Measurements from ENCODE around the gene TBCCD1.
A peak's percentile ranks its signal among the peaks of the same experiment; 100 is the strongest.

The TBCCD1 gene, protein sequence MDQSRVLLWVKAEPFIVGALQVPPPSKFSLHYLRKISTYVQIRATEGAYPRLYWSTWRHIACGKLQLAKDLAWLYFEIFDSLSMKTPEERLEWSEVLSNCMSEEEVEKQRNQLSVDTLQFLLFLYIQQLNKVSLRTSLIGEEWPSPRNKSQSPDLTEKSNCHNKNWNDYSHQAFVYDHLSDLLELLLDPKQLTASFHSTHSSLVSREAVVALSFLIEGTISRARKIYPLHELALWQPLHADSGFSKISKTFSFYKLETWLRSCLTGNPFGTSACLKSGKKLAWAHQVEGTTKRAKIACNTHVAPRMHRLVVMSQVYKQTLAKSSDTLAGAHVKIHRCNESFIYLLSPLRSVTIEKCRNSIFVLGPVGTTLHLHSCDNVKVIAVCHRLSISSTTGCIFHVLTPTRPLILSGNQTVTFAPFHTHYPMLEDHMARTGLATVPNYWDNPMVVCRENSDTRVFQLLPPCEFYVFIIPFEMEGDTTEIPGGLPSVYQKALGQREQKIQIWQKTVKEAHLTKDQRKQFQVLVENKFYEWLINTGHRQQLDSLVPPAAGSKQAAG
- 20.5 reads per million, percentile 47 among the genes with 10 or more reads in this experiment for total RNA-seq

DNA sequence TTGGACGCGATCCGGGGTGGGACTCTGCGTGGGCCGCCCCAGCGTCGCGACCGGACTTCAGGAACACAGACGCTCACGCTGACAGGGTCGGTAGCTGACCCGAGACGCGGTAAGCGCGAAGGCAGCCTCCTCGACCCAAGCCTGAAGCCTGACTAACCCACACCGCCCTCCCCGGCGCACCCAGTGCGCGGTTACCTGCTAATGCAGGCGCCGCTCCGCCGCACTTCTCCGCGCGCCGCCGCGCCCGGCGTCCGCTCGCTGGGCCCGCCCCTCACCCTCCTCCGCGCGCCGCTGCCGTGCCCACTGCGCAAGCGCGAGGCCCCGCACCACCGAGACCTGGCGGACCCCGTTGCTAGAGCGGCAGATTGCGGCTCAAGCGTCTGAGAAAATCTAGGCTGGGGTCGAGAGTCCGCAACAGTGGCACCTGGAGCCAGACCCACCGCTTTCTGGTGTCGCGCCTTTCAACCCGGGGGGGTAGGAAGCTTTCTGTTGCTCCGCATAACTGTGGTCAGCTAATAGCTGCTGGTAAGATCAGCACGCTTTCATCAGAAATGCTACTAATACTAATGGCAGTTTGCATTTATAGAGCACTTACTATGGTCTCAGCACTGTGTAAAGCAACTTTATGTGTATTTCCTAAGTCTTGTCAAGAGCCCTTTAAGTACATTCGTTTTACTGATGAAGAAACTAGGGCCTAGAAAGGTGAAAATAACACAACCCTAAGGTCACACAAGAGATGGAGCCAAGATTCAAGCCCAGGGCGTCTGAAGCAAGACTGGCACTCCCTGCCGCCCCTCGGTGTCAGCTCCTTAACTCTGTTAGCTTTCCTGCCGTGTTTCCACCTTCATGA lies at the start of gene TBCCD1:
Gene TBCCD1 (minus strand): TSS at position 268 of the 850 bp plus-strand sequence. CDS start 3,010 bp downstream, outside the sequence.
- peak; percentile 91 for DNase-seq

DNA sequence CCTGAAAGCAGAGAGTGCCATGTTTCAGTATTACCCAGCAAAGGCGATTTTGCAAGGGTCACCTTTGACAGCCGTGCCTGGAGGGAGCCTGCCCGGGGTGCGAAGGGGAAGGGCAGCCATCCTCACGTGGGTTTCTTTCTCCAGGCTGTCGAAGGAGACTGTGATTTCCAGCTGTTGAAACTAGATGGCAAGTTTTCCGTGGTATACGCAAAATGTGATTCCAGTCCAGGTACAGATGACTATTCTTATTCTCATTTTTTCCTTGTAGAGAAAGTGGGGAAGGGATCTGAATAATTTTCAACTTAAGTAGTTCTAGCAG lies 49.1 kb upstream of the TBCCD1 start:
- DNase-seq, result no peak

DNA sequence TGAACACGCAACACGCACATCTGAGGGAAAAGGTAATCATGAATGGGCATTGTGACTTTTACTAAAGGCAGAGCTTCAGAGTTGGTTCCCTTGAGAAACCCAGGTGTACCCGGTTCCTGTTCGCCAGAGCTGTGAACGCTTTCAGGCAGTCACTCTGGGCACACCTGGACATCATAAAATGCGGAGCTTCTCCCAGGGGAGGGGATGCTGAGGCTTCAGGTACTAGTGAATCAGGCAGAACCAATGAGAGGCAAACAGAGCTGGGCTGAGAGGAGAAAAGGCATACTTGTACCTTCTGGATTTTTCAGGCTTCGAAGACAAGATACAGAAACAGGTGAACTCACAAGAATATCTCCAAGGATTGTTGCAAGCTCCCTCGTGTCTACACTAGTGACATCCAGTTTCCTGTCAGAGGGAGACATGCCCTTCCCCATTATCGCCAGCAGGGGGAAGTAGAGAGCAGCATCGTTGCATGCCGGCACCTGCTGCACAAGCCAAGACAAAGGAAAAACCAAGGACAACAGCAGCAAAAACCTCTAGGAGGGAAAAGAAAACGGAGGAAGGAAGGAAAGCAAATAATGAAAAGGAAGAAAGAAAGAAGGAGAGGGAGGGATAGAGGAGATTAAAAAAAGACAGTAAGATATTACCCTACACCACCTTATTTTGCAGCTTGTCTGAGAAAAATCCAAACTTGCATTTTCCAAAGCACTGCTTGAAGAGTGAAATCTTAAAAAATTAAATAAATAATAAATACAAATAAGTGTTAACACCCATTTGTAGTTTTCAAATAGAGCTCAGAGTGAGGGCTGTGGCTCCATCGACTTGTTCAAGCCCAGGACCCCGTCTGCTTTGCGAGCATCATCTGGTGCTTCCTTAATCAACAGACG lies 47.7 kb upstream of the TBCCD1 start:
- DNase-seq, result peak; percentile 61

DNA sequence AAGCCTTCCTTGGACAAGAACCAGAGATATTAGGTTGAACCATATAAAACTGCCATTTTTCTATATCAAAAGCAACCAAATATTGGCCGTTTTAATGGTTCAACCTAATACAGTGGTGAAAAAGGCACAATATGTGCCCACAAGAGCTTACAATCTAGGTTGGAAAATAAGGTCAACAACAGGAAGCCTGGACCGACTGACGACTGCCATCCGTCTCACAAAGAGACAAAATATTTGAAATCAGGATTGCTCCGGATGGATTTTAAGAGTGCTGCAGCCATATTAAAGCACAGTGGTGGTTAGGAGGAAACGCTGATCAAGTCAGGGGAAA lies 47.1 kb upstream of the TBCCD1 start:
- no peak for DNase-seq

DNA sequence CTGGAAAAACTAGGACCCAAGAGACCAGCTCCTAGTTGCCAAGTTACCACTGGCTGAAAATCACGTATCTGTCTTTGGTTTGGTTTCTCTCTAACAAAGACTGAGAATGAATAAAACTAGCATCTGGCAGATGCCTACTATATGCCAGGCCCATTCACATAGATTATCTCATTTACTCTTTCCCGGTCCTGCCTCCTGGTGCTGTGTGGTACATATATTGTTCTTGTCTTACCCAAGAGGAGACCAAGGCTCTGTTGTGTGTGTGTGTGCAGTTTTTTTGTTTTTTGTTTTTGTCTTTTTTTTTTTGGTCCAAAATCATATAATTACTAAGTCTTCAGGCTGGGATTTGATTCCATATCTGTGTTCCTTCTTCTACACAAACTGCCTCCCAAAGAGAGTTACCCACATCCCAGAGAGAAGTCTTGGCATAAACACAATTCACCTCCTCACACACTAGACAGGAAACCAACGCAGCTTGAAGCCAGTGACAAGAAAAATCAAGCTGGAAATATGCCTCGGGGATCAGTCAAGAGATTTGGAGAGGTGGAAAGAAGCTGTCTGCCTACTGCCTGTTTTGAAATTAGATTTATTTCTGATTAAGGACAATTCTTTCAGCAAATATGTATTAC lies 46.6 kb upstream of the TBCCD1 start:
- no peak for DNase-seq

DNA sequence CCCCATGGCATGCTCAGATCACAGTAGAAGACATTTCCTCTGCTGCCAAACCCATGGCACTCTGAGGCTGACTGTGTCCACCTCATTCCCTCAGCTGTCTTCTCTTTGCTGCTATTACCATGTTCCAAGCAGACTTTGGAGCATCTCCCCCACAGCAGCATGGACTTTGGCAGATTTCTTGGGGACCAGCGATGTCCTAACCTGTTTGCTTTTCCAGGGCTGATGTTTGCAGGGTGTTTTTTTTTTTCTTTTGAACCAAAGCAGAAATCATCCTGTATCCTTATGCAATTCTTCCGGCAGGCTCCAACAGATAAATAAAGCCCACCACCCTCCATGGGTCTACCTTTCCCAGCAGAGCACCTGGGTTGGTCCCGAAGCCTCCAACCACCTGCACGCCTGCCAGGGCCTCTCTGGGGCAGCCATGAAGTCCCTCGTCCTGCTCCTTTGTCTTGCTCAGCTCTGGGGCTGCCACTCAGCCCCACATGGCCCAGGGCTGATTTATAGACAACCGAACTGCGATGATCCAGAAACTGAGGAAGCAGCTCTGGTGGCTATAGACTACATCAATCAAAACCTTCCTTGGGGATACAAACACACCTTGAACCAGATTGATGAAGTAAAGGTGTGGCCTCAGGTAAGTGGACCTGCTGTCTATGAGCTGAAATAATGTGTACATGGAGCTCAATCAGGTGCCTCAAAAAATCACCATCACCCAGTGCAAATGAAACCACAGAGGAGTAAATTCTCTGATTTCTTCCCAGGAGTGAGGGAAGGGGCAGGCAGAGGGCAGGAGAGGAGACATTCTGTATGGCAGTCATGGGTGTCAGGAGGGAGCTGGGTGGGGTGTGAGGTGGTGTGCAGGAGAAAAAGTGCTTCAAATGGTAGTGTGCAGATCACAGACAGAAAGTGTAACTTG lies 45.8 kb upstream of the TBCCD1 start, which contains the start of gene AHSG:
Gene AHSG (plus strand): TSS at position 340 of the 916 bp plus-strand sequence. CDS start 82 bp downstream, at position 422.
- no peak for DNase-seq

DNA sequence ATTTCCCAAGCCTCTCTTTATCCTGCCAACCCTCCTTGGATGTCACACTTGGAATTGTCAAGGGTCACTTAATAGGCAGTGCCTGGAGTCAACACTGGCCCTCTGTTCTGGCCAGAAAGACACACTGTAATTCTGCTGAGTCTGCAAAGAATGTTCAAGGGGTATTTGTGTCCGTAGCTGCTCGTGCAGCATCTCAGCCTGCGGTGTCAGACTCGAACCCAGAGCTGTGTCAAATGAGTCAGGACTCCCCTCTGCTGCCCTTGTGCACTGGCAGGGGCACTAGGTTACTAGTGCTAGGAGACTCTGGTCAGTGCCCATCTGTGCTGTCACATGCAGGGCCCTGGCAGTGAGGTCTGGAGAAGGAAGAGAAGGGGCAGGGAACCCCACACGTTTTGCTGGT lies 44.9 kb upstream of the TBCCD1 start:
- no peak for DNase-seq

DNA sequence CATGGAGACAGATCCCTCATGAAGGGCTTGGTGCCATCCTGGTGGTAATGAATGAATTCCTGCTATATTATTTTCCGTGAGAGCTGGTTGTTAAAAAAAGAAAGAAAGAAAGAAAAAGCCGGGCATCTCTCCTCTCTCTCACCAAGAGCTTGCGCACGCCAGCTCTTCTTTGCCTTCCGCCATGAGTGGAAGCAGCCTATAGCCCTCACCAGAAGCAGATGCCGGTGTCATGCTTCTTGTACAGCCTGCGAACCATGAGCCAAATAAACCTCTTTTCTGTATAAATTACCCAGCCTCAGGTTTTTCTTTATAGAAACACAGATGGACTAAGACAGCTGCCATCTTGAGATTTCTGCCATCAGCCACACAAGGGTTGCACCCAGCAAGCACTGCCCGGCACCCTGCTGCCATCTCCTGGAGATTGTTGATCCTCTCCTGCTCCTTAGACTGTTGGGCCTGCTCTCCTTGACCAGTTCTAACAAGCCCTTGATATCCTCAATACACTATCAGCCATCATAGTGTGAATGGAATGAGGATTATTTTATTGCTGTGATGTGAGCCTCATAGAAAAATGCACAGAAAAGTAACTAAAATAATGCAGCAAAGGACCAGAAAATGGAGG lies 42.2 kb upstream of the TBCCD1 start:
- no peak for DNase-seq

DNA sequence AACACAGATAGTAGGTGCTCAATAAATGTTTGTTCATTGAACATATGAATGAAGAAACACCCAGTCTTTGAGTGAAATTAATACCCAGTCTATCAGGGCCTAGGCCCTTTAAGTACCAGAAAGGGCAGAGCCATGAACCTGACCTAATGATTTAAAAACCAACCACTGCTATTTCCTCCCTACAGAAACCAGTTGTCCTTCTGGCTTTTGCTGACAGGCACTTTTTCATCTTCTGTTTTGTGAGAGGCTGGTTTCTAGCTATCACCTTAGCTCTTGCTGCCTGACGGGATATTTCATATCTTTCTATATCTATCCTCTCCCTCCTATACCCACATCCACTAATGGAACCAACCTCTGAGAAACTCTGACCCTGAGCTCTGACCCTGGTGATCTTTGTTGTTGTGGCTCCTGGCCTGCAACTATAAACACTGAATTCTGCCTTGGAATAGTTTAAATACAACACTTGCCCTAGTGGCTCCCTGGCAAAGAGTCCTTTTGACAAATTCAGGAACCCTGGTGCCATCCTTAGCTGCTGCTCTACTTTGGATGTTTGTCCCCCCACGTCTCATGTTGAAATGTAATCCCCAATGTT lies 41.6 kb upstream of the TBCCD1 start:
- DNase-seq, result no peak

DNA sequence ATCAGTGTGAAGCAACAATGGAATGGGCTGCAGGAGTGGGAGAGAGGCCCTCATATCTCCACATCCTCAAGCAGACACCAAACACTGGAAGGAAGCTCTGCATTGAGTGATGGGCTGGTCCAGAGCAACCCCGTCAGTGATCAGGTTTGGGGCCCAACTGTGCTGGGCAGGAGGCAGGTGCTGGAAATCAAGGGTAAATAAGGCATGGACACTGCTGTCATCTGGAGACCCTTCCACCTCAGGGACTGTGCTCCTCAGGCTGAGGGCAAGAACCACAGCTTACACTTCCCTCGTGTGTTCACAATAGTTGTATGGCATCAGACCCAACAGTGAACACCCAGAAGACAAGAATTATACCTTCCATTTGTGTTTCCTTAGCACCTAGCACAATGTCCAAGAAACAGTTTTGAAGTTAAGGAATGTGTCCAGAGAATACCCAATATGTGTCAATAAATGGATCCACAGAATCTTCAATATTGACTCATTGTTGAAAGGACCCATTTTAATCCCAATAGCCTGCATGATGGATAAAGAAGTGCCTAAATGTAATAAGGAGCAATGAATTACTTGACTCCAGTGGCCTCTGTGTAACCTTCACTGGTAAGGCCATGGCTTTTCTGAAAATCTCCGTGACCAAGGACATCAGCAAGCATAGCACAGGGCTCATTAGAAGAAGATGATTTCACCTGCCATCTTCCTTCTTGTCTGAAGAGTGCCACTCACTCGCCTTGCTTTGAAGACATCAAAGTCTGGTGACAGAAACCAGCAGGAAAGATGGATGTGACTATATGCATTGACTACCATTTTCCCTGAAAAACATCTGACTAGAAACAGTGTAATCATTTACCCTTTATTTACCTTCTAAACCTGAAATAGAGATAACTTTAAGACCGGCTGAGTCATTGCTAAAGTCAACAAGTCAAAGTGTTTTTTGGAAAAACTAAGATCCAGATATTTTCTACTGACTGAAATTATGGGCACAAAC lies 38.7 kb upstream of the TBCCD1 start:
- no peak for DNase-seq

DNA sequence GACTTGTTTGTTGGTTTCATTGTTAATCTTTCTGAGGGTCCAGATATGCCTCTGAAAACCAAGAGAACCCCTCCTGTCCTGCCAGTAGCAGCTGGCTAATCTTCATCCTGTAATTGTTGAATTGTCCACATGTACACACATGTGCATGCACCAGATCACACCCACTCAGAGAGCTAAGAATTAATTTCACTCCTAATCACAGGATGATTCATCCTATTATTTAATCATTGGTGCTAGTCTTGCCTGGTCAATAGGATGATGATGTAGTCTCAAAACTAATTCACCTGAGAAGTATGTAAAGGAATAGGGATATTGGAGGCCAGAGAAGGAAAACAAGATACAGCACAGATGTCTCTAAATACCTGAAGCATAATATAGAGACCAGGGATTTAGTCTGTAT lies 37.9 kb upstream of the TBCCD1 start:
- no peak for DNase-seq

DNA sequence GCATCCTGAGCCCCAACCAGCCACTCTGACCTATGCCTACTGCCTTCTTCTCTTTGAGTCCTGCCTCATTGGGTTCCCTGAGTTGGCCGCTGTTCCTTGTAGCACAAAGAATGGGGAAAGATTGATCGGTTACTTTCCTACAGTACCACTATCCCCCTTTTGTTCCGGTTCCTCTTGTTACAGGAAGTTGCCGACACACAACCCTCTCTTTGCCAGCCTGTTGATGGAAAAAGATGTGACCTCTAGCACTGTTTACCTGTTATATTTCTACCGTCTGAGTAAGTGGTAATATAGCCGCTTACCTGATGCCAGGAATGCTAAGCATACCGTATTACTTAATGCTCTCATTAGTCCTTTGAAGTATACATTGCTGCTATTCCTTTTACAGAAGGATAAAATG lies 36.0 kb upstream of the TBCCD1 start:
- no peak for DNase-seq

DNA sequence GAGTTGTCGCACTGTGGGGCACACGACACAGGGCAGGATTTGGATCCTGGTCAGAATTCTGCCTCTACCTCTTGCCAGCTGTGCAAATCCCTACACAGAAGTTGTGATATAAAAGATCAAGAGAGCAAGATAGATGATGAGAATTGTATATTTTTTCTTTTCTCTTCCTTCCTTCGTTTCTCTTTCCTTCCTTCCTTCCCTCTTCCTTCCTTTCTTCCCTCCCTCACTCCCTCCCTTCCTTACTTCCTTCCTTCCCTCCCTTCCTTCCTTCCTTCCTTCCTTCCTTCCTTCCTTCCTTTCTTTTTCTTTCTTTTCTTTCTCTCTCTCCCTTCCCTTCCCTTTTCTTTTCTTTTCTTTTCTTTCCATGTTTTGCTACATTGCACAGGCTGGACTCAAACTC lies 33.8 kb upstream of the TBCCD1 start:
- DNase-seq, result no peak

DNA sequence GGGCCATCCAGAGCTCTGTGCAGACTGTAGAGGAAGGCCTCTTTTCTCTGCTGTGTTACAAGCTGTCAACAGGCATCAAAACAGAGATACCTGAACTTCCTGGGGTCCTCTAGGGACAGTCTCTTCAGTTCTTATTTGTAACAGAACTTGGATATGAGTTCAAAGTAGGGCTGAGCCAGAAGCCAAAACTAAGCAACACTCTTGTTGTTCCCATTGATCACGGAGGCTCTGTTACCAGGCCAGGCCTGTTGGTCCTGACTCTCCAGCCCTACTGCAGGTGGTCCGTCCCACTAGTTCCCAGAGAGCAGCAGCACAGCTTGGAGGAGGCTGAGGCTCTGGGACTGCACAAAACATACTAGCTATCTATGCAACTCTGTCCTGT lies 32.6 kb upstream of the TBCCD1 start:
- no peak for DNase-seq

DNA sequence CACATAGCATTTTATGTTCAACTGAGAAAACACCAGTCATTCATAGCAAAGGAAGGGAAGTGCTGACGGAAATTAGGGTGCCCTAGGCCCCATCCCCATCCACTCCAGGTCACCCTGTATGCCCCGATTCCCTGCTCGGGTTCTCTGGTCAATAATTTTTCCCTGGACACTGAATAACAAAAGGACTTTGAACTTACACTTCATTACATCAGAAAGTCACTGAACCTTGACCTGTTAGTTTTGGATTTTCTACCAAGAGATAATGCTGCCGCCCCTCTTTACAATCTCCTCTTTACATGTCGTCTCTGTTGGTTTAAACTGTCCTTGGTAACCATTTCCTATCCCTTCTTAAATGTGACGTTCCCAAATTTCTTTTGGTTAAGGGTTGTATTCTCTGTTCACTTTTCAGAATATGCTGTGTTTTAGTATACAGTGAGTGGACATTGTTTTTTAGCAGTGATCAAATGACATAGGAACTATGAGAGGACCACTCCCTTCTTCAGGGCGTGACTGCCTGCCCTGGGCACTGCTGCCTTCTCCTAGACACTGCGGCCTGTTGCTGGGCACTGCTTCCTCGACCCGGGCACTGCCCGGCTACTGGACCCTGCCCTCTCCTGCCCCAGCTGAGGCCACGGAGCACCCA lies 32.1 kb upstream of the TBCCD1 start:
- no peak for DNase-seq

DNA sequence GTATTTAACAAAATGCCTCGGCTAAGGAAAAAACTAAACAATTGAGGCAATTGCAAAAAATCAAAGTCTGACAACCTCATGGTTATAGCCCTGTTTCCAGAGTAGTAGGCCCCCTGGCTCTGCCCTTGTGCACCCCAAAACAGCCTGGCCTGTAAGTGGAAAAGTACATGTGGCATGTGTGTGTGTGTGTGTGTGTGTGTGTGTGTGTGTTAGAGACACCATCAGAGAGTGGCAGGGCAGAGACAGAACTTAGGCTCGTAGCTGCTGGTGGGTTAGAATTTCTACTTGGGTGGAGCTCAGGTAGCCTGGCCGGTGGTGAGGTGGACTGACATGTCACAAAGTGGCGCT lies 31.6 kb upstream of the TBCCD1 start:
- no peak for DNase-seq

DNA sequence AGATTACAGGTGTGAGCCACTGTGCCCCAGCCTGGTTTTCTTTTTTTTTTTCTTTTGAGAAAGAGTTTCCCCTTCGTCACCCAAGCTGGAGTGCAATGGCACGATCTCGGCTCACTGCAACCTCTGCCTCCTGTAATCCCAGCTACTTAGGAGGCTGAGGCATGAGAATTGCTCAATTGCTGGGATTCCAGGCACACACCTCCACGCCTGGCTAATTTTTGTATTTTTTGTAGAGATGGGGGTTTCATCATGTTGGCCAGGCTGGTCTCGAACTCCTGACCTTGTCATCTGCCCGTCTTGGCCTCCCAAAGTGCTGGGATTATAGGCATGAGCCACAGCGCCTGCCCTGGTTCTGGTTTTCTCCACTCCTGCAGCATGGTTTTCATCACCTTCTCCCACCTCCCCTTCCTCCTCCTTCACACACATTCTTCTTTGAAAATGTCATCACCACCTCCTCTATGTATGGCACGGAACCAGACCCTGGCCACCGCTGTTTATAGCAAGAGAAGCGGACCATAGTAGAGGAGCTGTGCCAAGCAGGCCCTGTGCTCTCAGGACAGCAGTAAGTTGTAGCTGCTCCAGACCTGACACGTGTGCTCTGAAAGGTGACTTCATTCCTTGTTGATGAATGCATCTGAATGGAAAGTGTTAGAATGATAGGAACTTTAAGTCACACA lies 31.1 kb upstream of the TBCCD1 start:
- DNase-seq, result no peak

All from effector CD4-positive, alpha-beta T cell (primary cell).